Ascending aorta (tissue), 2 donors: ENCODE measurements around the gene ARVCF. TPM values are rescaled to one million over a fixed set of nuclear protein-coding genes. Genes with fewer than 3 reads are reported as not detected.

Experiments
- DNase-seq, 2 donors: peaks; one replicate each; pipeline ENCODE4 v3.0.0-alpha.2; 2019; ENCODE audit warnings: low spot score in 2 of 2
- H3K27ac ChIP-seq, 2 donors: fragments of 200-600 bp; sonication (generic); one replicate each; pipeline ENCODE4 v1.5.1; 2016 to 2017; ENCODE audit warnings: mild to moderate bottlenecking in 1 of 2
- H3K27me3 ChIP-seq: fragments of 200-600 bp; sonication (generic); one replicate; pipeline ENCODE4 v1.5.1; 2017
- H3K36me3 ChIP-seq, 2 donors: fragments of 200-600 bp; sonication (generic); one replicate each; pipeline ENCODE4 v1.5.1; 2016
- H3K4me1 ChIP-seq, 2 donors: fragments of 200-600 bp; sonication (generic); one replicate each; pipeline ENCODE4 v1.5.1; 2016 to 2017; ENCODE audit warnings: mild to moderate bottlenecking in 1 of 2
- H3K4me3 ChIP-seq, 2 donors: fragments of 200-600 bp; sonication (generic); one replicate each; pipeline ENCODE4 v1.5.1; 2016 to 2017; ENCODE audit warnings: mild to moderate bottlenecking in 1 of 2
- H3K9me3 ChIP-seq, 2 donors: fragments of 200-600 bp; sonication (generic); one replicate each; pipeline ENCODE4 v1.5.1; 2016
- CTCF ChIP-seq, 3 experiments: fragments of 200-600 bp in 2 of 3; fragments of 450-650 bp in 1 of 3; sonication (generic) in 2 of 3; IDR thresholded peaks; one replicate each; pipeline ENCODE4 v1.5.1; 2016 to 2019; ENCODE audit warnings: antibody characterized with exemption in 3 of 3, mild to moderate bottlenecking in 1 of 3, moderate library complexity in 1 of 3
- intact Hi-C: fragments of 100-400 bp; cut with DNase I; formaldehyde crosslinking; loops from one replicate; pipeline ENCODE4 v1.15.1; 2023
- total RNA-seq: library from RNA; depleted of rRNA; stranded (reverse); fragments of >200 nt; gene quantifications from one replicate; pipeline ENCODE4 v1.1.0, GENCODE V29; 2016

Gene ARVCF
- total RNA-seq, 1 donor from 2014 or later = 252 TPM

- no peak for TF ChIP-seq CTCF (IDR thresholded peaks at IDR 0.05)
- H3K27ac ChIP-seq = peak overlapping the region in 1 of 2 donors; percentile 79
Measured at GRCh38 chr22:19951346-19951745, 65.3 kb downstream of the ARVCF start.

GRCh38 chr22:19948057-19948760 lies 68.4 kb downstream of the ARVCF start:
- no peak for DNase-seq
- intact Hi-C loops = loop anchor here (2.0 kb wide), 1 partner anchor 37 kb away; no protein-coding TSS in a partner anchor

More at GRCh38 chr22:19951346-19951745, 65.3 kb downstream of the ARVCF start:
- H3K4me3 ChIP-seq = no peak overlapping the region
- H3K36me3 ChIP-seq = no peaks in the 10 kb centered on the region
- peaks cover 10 to 35% of the 10 kb centered on the region in 2 donors for H3K4me1 ChIP-seq
- H3K9me3 ChIP-seq = no peaks in the 10 kb centered on the region
- DNase-seq = no peak
- H3K27me3 ChIP-seq = no peaks in the 10 kb centered on the region
- intact Hi-C loops = loop anchor here (10.0 kb wide), 1 partner anchor 483 kb away; the partner anchor contains the start of gene SCARF2

DNA sequence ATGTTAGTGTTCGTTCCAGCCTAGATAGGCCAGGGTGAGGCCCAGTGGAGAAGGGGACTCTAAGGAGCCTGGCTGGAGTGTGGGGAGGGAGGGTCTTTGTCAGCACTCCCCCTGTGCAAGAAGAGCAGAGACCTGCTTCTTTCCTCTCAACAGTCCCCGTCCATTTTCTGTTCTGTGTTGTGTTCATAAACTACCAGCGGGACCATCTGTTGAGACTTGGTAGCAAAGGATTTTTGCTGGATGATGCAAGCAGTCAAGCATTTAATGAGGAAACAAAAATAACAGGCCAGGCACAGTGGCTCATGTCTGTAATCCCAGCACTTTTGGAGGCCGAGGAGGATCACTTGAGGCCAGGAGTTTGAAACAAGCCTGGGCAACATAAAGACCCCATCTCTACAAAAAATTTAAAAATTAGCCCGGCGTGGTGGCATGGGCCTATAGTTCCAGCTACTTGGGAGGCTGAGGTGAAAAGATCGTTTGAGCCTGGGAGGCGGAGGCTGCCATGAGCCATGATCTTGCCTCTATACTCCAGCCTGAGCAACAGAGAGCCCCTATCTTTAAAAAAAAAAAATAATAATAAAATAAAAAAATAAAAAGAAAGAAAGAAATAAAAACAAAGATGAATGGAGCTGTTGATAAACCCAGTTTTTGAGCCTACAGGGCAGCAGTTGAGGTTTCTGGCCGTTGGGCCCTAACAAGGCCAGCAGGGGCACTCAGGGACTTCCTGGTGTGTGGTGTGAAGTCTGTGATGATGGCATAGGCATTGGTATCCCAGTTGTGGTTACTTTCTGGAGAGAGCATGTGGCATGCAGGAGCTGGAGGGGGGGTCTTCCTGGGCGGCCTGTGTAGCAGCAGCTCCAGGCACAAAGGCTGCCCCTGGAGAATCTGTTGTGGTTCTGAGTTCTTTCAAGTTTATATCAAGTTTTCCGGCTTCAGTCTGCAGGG lies 73.3 kb downstream of the ARVCF start:
- intact Hi-C loops = no loop called here
- no peaks in the 10 kb centered on the region for H3K27me3 ChIP-seq
- TF ChIP-seq CTCF (IDR thresholded peaks at IDR 0.05) = no peak
- peaks cover 16 to 42% of the 10 kb centered on the region in 2 donors for H3K4me1 ChIP-seq
- DNase-seq = peak in 1 of 2 donors; percentile 80
- peak overlapping the region; percentile 96 to 98 for H3K27ac ChIP-seq
- H3K36me3 ChIP-seq = no peaks in the 10 kb centered on the region
- peak overlapping the region; percentile 79 to 80 for H3K4me3 ChIP-seq
- no peaks in the 10 kb centered on the region for H3K9me3 ChIP-seq

More at GRCh38 chr22:19948057-19948760, 68.4 kb downstream of the ARVCF start:
- Histone ChIP-seq H3K27ac (peak overlapping the region; percentile 96 to 98), H3K4me3 (no peak overlapping the region), H3K9me3 (no peaks in the 10 kb centered on the region), H3K36me3 (no peaks in the 10 kb centered on the region), H3K27me3 (no peaks in the 10 kb centered on the region), H3K4me1 (peaks cover 18 to 43% of the 10 kb centered on the region in 2 donors)
- no peak for TF ChIP-seq CTCF (IDR thresholded peaks at IDR 0.05)

DNA sequence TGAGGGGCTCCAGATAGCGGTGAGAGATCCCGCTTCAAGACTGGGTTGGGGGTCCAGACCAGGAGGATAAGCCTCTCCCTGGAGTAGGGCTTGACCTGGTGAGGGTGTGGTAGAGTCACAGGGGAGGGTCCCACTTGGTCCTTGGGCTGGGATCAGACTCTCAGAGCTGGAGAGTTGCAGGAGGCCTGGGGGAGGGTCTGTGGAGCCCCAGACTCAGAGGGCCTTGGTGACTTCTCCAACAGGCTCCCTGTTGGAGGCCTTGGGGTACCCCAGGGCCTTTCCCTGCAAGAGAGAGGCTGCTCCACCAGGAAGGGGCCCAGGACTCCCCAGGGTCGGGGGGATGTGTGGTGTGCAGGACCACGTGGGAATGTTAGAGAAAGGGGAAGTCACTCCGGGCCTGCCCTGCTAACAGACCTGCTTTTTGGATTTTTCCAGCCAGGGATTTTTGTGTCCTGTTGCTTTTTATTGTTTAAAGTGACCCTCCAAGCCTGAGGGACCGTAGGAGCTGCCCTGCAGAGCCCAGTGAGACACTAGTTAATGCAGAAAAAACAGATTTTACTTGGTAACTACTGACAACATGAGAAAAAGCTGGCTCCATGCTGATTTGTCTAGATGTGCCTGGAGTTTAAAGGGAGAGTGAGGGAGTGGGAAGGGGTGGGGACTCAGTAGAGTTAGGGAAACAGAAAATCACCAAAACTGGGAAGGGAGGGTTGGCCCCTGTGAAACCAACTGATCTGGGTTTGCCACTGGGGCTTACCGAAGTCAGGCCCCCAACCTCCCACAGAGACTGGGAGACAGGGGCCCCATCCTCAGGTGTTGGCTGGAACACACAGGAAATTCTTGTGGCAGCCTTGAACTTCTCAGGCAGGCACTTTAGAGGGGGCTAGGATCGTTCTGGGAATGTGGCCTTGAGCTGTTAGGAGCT lies 74.2 kb downstream of the ARVCF start:
- Histone ChIP-seq H3K9me3 (no peaks in the 10 kb centered on the region), H3K27me3 (no peaks in the 10 kb centered on the region), H3K36me3 (peaks cover 0 to 2% of the 10 kb centered on the region in 2 donors), H3K4me3 (peak overlapping the region; percentile 79 to 80), H3K27ac (peak overlapping the region; percentile 96 to 98), H3K4me1 (peaks cover 16 to 35% of the 10 kb centered on the region in 2 donors)
- intact Hi-C loops = no loop called here
- TF ChIP-seq CTCF (IDR thresholded peaks at IDR 0.05) = no peak
- peak in 1 of 2 donors; percentile 77 for DNase-seq
